ENCODE results near the gene F13A1. TPM values are rescaled to one million over a fixed set of nuclear protein-coding genes. Genes with fewer than 3 reads are reported as not detected.

The F13A1 gene
- polyA plus RNA-seq (ENCODE audit: insufficient read length): 54.5 TPM

- DNase-seq: peak; percentile 34
Observed at GRCh38 chr6:6319952-6320811, at the start of gene F13A1. TSS of gene F13A1 (minus strand) at chr6:6320662. CDS start at chr6:6318664, 1,998 bp downstream.

GRCh38 chr6:6368684-6369052 lies 48.2 kb upstream of the F13A1 start:
- no peak for DNase-seq

GRCh38 chr6:6368040-6368683 lies 47.7 kb upstream of the F13A1 start:
- DNase-seq: no peak

- DNase-seq: no peak
Observed at GRCh38 chr6:6366803-6367202, 46.3 kb upstream of the F13A1 start.

- DNase-seq: no peak
Observed at GRCh38 chr6:6365242-6365641, 44.8 kb upstream of the F13A1 start.

- DNase-seq: no peak
Observed at GRCh38 chr6:6362056-6362840, 41.8 kb upstream of the F13A1 start.

- no peak for DNase-seq
Observed at GRCh38 chr6:6357530-6357929, 37.1 kb upstream of the F13A1 start.

GRCh38 chr6:6357032-6357431 lies 36.6 kb upstream of the F13A1 start:
- DNase-seq: no peak

- no peak for DNase-seq
Observed at GRCh38 chr6:6352772-6353171, 32.3 kb upstream of the F13A1 start.

- DNase-seq: no peak
Observed at GRCh38 chr6:6351511-6352025, 31.1 kb upstream of the F13A1 start.

GRCh38 chr6:6350696-6351095 lies 30.2 kb upstream of the F13A1 start:
- no peak for DNase-seq

- DNase-seq: no peak
Observed at GRCh38 chr6:6348256-6348655, 27.8 kb upstream of the F13A1 start.

GRCh38 chr6:6346427-6347023 lies 26.1 kb upstream of the F13A1 start:
- no peak for DNase-seq

- DNase-seq: no peak
Observed at GRCh38 chr6:6333501-6333900, 13.0 kb upstream of the F13A1 start.

- no peak for DNase-seq
Observed at GRCh38 chr6:6332811-6333244, 12.4 kb upstream of the F13A1 start.

GRCh38 chr6:6331946-6332601 lies 11.6 kb upstream of the F13A1 start:
- DNase-seq: no peak

- DNase-seq: peak; percentile 31
Observed at GRCh38 chr6:6331393-6331792, 10.9 kb upstream of the F13A1 start.

- DNase-seq: no peak
Observed at GRCh38 chr6:6330407-6330806, 9.9 kb upstream of the F13A1 start.

GRCh38 chr6:6328451-6328850 lies 8.0 kb upstream of the F13A1 start:
- no peak for DNase-seq

GRCh38 chr6:6323352-6323751 lies 2.9 kb upstream of the F13A1 start:
- no peak for DNase-seq

GRCh38 chr6:6320901-6321300 lies 439 bp upstream of the F13A1 start:
- DNase-seq: no peak

Data from hindlimb muscle (tissue), 1 donor.